Effector CD4-positive, alpha-beta T cell (primary cell): ENCODE data around the gene TRAPPC3L. TPM values are rescaled to one million over a fixed set of nuclear protein-coding genes. Genes with fewer than 3 reads are reported as not detected.

Experiments
- DNase-seq: peaks from one replicate; pipeline ENCODE4 v3.0.0-alpha.2; 2020
- total RNA-seq: gene quantifications from one replicate; lab custom pipeline; 2026; lab: John Stamatoyannopoulos, UW

TRAPPC3L gene
- total RNA-seq, result not detected

- no peak for DNase-seq
These were observed at the start of gene TRAPPC3L for GRCh38 chr6:116545651-116546050. TRAPPC3L (minus strand) TSS chr6:116545684; CDS start chr6:116545514, 170 bp downstream.

- no peak for DNase-seq
These were observed 49.8 kb upstream of the TRAPPC3L start for GRCh38 chr6:116595247-116595646.

- DNase-seq, result no peak
These were observed 41.3 kb upstream of the TRAPPC3L start for GRCh38 chr6:116586738-116587137.

- no peak for DNase-seq
These were observed 40.8 kb upstream of the TRAPPC3L start for GRCh38 chr6:116586276-116586675.

- no peak for DNase-seq
These were observed 34.7 kb upstream of the TRAPPC3L start for GRCh38 chr6:116580198-116580597.

- no peak for DNase-seq
These were observed 33.7 kb upstream of the TRAPPC3L start for GRCh38 chr6:116579143-116579542.

GRCh38 chr6:116578335-116578734, 32.9 kb upstream of the TRAPPC3L start:
- no peak for DNase-seq

- no peak for DNase-seq
These were observed 32.0 kb upstream of the TRAPPC3L start for GRCh38 chr6:116577486-116577885.

- DNase-seq, result no peak
These were observed 29.7 kb upstream of the TRAPPC3L start for GRCh38 chr6:116575227-116575626.

GRCh38 chr6:116572162-116572561, 26.7 kb upstream of the TRAPPC3L start:
- no peak for DNase-seq

GRCh38 chr6:116571683-116572000, 26.2 kb upstream of the TRAPPC3L start:
- no peak for DNase-seq

- peak; percentile 98 for DNase-seq
These were observed 25.6 kb upstream of the TRAPPC3L start, which contains the start of gene RWDD1 for GRCh38 chr6:116570856-116571682. RWDD1 (plus strand) TSS chr6:116571504; CDS start chr6:116571583, 79 bp downstream.

GRCh38 chr6:116568821-116569755, 23.6 kb upstream of the TRAPPC3L start:
- no peak for DNase-seq

- no peak for DNase-seq
These were observed 22.6 kb upstream of the TRAPPC3L start for GRCh38 chr6:116568111-116568510.

GRCh38 chr6:116564921-116565872, 19.7 kb upstream of the TRAPPC3L start:
- DNase-seq, result no peak

- no peak for DNase-seq
These were observed 18.8 kb upstream of the TRAPPC3L start for GRCh38 chr6:116564311-116564710.

- DNase-seq, result no peak
These were observed 18.3 kb upstream of the TRAPPC3L start for GRCh38 chr6:116563830-116564229.

GRCh38 chr6:116562614-116563013, 17.1 kb upstream of the TRAPPC3L start:
- DNase-seq, result no peak

GRCh38 chr6:116562019-116562403, 16.5 kb upstream of the TRAPPC3L start:
- DNase-seq, result no peak

- peak; percentile 54 for DNase-seq
These were observed 16.0 kb upstream of the TRAPPC3L start for GRCh38 chr6:116561377-116562018.

GRCh38 chr6:116560130-116560529, 14.6 kb upstream of the TRAPPC3L start:
- no peak for DNase-seq

- no peak for DNase-seq
These were observed 12.4 kb upstream of the TRAPPC3L start for GRCh38 chr6:116557893-116558292.
